ENCODE data around the gene PPTC7.
A peak's percentile ranks its signal among the peaks of the same experiment; 100 is the strongest.
"Not testable (repeated sequence)": the region's sequence is repeated elsewhere in the genome, so short reads cannot be mapped to it uniquely, and the experiment has no call there.

The PPTC7 gene

DNA sequence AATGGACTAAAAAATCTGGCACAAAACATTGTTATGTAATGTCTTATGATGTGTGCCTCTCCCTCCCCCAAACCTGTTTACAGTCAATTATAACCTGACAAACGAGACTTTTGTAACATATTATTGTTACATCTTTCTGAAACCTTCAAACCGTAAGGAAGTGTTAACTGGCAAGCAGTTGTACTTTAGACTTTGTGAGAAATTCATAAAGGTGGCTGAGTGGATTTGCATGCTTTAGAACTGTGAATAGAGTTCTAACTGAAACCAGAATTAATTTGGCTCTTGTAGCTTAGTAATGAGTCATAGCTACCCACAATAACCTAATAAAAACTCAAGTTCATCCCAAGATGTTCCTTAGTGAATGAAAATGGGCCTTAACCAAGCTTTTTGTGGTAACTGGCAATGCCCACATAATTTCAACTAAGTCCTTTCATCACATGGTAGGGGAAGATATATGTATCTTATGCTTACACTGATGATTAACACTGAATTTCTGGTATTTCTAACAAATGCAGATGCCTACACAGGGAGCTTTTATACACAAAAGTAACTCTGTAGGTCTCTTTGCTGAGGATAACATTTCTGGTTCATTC, 51.3 kb downstream of the PPTC7 start:
- DNase-seq, result peak; percentile 78

DNA sequence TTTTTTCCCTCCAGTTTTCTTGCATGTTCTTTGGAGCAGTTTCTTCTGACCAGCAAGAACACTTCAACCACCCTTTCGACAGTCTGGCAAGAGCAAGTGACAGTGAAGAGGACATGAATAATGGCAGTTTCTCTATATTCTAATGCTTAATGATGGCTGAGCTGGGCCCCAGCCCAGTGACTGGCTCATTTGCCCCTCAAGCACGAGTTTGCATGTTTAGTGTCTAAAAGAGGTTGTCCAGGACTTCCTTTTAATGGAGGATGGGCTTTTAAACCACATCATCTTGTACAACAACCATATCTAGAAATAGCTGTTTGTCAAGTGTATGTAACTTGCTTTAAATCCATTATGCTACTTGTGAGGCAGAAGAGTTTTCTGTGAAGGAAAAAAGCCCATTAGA, 52.6 kb downstream of the PPTC7 start:
- DNase-seq, result peak; percentile 88

DNA sequence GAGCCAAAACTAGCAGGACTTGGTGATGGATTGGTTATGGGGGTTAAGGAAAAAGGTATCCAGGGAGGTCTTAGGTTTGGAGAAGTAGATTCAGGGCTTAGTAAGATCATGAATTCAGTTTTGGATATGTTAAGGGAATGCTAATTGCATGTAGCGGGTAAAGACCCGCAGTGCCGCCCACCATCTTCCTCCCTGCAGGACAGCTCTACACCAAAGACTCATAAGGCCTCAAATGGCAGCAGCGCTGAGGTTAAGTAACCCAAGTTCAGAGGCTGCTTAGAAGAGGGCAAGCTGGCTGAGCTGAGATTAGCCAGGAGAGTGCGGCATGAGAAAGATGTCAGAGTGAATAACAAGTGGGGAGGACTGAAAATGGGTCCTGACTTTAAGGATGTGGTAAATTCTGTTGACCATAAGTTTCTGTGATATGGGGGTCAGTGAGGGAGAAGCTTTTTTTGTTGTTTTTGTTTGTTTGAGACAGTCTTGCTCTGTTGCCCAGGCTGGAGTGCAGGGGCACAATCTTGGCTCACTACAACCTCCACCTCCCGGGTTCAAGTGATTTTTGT, 54.8 kb downstream of the PPTC7 start:
- no peak for DNase-seq

- DNase-seq, result not testable (repeated sequence)
Measured at GRCh38 chr12:110520876-110521712, 62.0 kb downstream of the PPTC7 start.

DNA sequence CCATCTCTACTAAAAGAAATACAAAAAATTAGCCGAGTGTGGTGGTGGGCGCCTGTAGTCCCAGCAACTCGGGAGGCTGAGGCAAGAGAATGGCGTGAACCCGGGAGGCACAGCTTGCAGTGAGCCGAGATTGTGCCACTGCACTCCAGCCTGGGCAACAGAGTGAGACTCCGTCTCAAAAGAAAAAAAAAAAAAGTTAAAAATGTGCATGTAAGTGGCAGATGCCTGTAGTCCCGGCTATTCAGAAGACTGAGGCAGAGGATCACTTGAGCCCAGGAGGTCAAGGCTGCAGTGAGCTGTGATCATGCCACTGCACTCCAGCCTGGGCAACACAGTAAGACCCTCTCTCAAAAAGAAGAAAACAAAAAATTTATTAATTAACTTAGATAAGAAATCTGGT, 65.1 kb downstream of the PPTC7 start:
- DNase-seq, result not testable (repeated sequence)

GRCh38 chr12:110516995-110517394, 66.1 kb downstream of the PPTC7 start:
- DNase-seq, result no peak

GRCh38 chr12:110514363-110514762, 68.8 kb downstream of the PPTC7 start:
- no peak for DNase-seq

DNA sequence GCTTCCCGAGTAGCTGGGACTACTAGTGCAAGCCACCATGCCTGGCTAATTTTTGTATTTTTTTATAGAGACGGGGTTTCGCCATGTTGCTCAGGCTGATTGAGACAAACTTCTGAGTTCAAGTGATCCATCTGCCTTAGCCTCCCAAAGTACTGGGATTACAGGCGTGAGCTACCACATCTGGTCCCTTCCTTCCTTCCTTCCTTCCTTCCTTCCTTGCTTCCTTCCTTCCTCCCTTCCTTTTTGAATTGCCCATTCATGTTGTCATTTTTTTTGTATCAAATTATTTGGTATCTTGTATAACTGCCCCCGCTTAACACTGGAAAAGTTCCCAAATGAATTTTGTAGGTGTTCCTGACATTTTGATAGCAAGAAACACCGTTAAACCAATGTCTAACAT, 69.3 kb downstream of the PPTC7 start:
- no peak for DNase-seq

- no peak for DNase-seq
Measured at GRCh38 chr12:110508071-110508586, 75.0 kb downstream of the PPTC7 start.

DNA sequence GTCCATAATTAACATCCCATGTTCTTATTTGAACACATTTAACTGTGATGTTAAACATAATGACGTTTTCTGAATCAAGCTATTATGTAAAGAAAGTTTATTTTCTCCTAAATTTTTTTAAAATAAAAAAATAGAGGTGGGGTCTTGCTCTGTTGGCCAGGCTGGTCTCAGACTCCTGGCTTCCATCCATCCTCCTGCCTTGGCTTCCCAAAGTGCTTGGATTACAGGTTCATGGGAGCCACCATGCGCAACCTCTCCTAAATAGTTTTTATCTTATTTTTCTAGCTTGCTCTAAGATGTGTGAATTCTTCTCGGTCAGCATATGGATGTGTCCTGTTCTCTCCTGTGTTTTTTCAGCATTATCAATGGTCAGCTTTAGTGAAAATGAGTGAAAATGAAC, 77.8 kb downstream of the PPTC7 start:
- DNase-seq, result no peak

DNA sequence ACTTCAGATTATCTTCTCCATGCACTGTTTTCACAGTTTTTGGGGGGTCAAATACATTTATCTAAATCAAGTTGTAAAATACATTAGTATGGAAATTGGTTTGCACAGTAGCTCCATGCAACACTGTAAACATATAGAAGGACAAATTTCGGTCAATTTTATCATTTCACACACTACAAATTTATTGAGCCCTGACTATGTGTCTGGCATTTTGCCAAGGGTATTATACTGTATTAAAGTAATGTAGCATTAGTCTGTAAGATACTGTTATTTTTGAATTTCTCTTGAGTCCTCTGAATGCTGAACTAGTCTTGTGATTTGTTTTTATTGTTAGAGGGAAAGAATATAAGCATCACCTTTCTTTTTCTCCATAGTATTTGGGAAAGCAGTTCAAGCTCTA, 79.7 kb downstream of the PPTC7 start:
- no peak for DNase-seq

DNA sequence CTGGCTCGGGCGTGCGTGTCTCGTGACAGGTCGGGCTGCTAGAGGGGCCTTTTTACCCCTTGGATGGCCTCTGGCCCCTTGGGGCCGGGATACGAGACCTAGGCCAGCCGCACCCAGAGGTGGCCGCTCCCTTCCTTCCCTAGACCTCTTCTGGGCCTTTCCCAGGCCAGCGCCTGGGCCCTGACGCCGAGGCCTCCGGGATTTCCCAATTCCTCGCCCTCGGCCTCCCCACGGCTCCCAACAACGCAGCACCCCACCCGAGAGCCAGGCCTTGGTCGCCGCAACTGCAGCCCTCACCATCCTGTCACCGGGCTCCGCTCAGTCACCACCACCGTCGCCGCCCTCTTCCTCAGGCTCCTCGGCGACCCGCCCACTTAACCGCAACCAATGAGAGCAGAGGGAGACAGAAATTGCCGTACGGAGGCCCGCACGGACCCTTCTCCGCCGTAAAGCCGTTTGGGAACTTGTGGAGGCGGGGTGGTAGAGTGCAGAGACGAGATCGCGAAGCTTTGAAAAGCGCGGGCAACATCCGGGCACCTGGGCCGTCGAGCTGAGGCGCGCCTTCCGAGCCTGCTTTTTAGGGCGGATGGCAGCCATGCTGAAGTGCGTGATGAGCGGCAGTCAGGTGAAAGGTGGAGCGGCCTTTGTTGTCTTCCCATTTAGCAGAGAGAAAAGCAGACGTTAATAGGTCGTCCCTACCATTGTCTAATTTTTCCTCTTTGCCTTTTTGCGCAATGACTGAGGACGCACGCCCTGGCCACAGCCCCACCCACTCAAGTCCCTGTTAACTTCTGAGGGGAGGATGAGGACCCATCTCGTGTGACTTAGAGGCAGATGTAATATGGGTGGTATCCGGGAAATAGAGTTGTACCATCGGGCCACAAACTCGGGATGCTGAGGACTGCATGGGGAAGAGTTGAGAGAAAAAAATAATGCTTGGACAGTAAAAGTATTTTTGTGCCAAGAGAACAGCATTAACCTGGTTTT, 81.1 kb downstream of the PPTC7 start, which contains the start of the genes RAD9B and VPS29:
TSS of gene RAD9B (plus strand) at position 580 of the 987 bp plus-strand sequence. CDS start at position 587, 7 bp downstream.
TSS of gene VPS29 (minus strand) at position 360 of the 987 bp plus-strand sequence. CDS start at position 300, 60 bp downstream.
- peak; percentile 95 for DNase-seq

- DNase-seq, result peak; percentile 34
Measured at GRCh38 chr12:110501399-110501751, 81.7 kb downstream of the PPTC7 start.

DNA sequence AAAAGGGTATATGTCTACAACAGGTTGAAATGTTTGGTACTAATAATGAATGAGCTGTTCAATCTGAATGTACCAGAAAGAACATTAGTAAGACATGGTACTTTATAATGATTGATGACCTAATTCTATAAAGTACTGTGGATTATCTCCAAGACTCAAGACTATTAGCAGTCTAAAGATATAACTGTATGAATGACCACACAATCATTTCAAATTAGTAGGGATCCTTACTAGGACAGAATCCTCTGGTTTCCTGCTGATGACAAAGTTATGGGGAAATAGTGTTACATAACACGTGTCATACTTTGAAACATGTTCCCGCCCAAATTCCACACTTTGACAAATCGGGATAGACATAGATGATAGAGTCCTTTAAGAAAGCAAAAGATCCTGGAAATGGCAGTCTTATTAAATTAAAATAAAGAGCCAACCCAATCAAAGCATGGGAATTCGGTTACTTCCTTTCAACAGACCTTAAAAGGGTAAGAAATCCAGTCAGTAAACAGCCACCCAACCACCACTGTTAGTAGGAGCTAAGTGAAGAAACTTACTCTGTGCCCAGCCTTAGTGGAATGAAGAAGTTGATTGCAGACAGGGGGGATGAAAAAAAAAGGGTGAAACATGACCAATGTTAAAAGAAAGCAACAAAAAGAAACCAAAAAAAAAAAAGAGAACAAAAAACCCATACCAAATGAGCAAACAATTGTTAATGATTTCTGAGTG, 84.0 kb downstream of the PPTC7 start:
- DNase-seq, result no peak

All from DMS79 (cell line).